Stimulated activated CD8-positive, alpha-beta memory T cell treated with anti-CD3 and anti-CD28 coated beads, Interleukin-7, amount 100 ng/mL, for 1 hour (primary cell): ENCODE results near the gene ITPR1.

Source experiments
- DNase-seq, 2 donors: peaks; one replicate each; pipeline ENCODE4 v3.0.0-alpha.2; 2020; ENCODE audit warnings: low read depth in 2 of 2

The ITPR1 gene

DNA sequence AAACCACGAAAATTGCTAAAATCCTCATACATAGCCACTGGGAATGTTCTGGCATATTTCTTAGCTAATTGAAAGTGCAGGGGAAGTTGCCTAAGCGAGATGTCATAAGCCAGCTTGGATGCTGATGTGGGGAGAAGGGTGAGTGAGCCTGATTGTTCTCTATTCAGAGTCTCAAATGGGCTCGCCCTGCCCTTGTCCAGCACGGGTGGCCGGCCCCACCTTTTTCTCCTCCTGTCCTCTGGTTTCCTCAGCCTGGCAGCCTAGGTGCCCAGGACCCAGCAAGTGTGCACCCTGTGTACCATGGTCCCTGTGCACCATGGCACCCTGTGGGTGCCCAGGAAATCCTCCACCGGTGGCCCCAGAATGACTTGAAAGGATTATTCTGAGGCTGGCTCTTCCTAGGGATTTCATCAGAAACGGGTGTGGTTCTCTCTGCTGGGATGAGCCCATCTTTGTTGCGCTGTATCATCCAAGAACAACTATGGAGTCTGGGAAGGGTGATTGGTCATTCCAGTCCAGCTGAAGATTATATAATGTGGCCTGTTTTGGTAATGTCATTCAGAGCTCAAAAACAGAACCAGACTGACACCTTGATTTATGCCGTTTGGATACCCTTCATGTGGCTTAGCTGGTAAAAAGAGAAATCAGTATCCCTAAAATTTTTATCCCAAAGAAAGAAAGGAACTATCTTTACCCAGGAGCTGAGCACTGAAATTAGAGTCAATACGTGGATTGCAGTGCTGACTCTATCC is 335.3 kb downstream of the ITPR1 start:
- DNase-seq = no peak

DNA sequence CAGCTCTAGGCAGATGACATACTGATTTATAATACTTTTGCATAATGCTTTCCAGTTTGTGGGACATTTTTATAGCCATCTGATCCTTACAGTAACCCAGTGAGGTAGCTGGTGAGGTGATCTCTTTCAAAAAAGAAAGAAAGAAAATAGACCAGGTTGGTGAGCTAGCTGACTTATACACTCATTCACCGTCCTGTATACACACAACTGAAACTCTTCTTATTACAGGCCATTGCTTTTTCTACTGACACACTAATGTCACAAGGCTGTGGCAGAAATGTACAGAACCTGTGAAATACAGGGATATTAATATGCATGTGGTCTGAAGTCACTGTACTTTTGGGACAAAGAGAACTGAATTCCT is 335.9 kb downstream of the ITPR1 start:
- no peak for DNase-seq

DNA sequence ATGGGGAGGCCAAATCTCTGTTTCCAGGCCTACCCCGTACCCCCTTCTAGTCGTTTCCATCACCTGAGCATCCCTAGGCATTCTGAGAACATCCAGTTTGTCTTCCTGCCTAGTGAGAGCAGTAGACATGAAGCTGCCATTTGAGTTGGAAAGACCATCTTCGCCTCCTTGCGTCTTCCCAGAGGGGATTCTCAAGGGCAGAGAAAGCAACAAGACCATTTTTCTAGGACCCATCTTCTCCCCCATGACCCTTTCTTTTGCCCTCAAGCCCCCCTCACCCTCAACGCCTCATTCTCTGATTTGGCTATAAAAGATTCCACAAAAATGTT is 337.4 kb downstream of the ITPR1 start:
- no peak for DNase-seq

DNA sequence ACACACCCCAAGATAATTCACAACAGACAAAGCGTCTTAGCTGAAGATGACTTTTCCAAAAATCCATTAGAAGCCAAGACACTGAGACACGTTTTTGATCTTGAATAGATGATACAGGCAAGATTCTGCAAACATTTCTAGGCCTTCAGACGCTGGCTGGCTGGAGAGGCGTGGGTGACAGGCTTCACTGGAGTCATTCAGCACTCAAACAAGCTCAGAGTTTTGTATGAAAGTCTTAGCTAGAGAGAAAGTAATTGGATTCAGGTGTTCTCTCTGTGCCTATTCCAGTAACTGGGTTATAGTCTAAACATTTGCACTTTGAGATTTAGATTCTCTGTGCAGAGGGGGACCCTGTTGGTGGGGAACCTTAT is 338.4 kb downstream of the ITPR1 start:
- no peak for DNase-seq

DNA sequence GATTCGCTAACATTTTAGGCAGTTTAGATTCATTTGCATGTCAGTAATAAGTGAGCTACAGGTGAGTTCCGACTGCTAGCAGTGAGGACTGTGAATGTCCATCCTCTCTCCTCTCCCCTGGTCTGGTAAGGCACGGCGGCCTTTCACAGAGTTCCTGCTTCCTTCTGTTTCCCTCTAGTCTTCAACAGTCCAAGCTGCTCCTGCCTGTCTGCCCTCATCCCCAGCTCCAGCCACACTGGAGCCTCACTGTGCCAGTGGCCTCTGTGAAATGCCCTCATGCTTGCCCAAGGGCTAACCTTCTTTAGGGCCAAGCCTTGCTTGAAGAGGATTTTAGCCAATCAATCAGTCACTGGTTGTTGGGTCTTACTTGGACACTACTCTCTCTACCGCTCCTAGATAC is 340.3 kb downstream of the ITPR1 start:
- DNase-seq = no peak

DNA sequence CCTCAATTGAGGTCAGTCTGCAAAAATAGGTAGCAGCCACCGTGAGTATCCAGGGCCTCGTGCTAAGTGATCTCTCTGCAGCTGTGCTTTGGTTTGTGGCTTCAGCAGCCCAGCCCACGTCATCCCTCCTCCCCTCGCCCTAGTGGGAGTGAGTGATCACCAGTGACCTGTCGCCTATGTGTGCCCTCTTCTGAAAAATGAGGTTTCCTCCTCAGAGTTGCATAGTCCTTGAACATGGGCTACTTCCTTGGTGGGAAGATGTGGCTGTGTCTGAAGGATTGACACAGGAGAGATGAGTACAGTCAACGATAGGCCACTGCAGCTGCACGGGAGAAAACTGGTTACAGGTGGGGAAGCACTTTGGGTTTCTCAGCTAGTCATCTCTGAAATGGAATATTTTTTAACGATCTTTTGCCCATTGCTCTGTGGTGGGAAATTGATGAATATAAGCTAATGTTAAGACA is 341.3 kb downstream of the ITPR1 start:
- peak; percentile 43 to 46 for DNase-seq

DNA sequence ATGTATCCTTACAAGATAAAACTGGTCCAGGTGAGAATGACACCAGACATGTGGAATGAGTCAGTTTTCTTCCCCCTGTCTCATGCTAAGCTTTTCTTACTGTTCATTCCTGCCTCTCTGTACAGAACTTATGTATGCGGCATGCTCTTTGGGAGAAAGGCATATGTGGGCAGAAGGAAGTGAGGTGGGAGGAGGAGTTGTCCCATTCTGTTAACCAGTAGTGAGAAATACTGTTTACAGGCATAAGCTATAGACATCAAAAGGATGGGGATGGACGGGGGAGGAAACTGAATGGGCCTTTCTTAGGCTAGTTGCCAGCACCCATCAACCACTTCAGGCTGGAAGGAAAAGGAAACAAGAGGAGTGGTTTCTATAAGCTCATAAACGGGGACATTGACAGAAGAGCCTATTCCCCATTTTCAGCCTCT is 342.5 kb downstream of the ITPR1 start:
- DNase-seq = no peak

DNA sequence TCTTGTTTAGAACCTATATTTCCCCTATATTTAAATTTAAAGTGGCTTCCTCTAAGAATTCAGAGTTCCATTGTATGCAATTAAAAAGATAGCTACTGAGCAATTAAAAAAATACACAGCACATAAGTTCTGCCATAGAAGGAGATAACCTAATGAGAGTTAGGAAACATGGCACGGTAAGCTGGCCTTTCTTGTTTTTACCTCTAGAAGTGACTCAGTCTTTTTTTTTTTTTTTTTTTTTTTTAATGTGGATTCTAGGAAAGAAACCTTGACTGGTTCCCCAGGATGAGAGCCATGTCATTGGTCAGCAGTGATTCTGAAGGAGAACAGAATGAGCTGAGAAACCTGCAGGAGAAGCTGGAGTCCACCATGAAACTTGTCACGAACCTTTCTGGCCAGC is 343.4 kb downstream of the ITPR1 start:
- DNase-seq = no peak

DNA sequence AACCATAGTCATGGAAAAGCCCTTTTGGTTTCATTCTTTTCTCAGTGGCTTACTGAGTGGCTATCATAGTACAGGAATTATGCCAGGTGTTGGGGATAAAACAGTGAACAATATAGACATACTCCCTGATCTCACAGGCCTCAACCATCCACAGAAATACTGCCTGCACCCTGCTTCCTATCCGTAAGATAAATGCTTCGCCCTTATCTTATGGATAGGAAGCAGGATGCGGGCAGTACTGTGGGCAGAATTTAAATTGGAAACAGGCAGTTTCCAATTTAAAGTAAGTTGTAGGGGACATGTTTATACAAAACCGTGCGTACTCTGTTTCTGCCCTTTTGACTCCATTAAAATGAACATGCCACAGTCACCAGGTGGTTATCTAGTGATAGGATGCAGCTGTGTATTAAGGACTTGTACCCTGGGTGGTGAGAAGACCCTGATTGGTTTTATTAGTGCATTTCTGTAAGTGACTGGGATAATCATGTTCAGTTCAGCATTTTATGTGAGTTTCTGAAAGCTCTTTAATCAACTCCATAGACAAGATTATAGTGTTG is 344.3 kb downstream of the ITPR1 start:
- no peak for DNase-seq

DNA sequence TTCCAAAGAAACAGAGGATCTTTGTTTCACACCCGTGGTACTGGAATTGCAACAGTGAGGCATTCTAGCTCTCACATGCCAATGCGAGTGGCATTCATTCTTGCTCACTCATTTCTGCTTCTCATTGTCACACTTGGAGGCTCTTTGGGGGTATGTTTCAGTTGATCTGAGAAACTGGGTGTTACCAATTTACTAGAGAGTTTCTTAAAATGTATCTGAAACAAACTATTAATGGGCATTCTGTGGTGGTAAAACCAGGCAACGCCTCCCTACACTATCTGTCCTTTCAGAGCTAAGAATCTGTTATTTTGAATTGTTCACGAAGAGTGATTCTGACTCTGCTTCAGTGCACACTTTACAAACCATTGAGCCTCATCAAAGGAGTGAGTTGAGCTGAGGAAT is 345.5 kb downstream of the ITPR1 start:
- DNase-seq = no peak

DNA sequence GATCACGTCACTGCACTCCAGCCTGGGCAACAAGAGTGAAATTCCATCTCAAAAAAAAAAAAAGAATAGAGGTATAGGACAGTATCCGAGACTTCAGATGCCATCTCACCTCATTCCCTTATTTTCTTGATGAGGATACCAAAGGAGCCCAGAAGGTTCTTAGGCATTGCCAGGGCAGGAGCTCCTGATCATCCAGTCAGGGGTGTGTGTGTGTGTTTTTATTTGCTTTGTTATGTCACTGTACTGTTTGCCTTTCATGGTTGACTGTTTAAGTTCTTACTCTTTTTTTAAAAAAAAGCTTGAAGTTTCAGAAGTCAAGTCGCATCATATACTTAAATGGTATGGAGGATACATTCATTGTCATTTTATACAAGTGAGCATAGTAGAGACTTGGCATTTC is 346.1 kb downstream of the ITPR1 start:
- no peak for DNase-seq

DNA sequence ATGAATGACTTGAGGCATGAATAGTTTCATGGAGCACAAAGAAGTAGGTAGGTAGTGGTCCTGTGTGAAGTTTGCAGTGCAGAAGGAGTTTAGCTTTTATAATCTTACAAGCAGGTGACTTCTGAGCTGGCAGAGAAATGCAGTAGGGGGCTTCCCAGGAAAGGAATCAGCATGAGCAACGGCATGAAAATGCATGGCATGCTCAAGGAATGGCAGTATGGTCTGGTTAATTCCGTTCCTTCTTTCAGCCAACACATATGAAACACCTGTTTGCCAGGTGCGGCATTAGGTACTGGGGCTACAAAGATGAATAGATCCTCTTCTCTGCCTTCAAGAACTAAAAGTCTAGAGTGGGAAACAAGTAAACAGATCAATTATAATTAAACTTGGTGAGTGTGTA is 348.1 kb downstream of the ITPR1 start:
- DNase-seq = no peak

DNA sequence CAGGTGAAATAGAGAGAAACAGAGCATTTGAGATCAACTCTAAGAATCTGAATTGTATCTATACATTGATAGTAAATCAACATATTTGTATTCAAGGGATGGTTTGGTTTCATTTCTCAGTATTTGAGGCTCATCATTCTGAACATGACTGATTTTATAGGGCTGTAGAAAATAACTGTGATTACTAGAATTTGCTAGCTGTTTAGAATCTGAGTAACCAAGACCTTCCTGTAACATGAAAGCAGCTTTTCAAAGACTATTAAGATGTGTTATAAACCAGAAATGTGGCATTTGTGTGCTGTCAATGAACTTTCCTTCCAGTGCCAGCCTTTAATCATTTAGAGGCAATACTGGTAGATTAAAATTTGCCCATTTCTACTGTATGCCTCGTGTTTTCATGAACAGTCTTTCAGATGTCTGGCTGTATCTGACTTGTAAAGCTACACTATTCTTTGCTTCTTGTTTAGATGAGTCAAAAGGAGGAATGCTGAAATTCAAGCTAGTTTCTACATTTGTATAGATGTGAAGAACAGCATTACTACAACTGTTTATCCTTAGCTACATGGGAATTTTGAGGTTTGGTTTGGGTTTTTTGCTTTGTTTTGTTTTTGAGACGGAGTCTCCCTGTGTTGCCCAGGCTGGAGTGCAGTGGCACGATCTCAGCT is 348.8 kb downstream of the ITPR1 start:
- DNase-seq = no peak

DNA sequence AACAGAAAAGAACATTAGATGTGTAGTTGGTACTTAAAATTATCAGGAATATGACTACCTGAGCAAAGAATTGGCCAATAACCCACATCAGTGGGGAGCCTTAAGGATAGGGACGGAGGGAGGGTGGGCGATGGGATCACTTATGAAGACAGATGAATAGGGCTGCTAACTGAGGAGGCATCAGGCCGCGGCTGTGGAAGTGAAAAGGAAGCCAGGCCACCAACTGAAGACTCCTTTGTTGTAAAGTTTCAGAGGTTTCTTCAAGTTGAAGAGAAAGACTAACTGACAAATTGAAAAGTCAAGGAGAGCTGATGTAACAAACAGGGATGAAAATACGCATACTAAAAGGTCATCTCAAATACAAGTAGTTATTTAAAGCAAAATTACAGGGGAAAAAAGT is 350.5 kb downstream of the ITPR1 start:
- no peak for DNase-seq

DNA sequence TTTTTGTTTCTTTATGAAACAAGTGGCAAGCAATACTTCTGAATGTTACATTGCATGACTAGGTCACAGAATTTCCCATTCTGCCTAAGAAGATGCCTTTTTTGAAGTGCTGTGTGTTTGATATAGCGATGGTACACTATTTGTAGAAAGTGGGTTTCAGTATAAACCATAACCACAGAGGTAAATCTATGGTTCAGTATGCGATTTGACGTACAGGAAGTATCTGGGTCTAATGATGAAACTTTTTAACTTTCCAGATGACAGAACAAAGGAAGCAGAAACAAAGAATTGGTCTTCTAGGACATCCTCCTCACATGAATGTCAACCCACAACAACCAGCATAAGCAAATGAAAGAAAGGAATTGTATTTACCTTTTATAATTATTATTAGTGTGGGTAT is 352.7 kb downstream of the ITPR1 start:
- no peak for DNase-seq

DNA sequence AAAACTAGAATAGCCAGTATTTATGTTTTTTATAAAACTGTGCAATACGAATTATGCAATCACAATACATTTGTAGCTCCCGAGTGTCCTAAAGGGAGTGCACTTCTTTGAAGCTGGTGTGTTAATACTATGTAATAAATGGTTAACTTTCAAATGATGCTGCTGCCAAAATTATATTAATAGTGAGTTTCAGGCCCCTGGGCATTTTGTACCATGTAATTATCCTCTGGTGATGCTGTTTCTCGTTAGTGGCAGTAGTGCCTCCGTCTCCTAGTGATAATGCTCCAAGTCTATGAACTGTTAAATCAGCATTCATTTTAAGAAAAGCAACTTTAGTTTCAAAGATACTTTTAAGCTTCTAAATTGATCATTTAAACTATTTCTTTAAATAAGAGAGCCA is 353.4 kb downstream of the ITPR1 start:
- no peak for DNase-seq

DNA sequence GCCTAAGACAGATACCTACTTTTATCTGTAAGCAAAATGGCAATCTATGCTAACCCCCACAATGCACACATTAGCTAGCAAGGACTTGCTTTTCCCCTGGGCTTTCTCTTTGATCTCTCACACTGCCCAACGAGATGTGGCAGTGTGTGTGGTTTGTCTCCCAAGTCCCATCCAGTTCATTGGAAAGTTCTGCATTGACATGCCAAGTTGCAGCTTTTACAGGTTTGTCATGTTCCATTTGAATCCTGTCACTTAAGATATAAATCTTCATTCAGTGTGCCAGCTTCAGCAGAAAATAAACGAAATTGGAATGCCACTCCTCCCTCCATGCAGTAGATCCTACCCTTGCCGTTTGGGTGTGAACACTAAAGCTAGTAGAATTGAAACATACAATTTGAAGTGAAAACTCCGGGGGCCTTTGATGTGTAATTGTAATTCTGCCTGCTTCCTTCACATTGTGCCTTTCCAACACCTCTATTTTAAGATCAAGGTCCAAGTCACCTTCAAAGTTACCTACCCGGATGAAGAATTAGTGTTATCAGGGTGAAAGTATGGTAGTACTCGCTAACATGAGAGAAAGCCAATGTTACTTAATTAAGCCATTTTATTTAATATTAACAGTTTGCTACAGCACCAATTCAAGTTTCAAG is 355.2 kb downstream of the ITPR1 start:
- DNase-seq = no peak

DNA sequence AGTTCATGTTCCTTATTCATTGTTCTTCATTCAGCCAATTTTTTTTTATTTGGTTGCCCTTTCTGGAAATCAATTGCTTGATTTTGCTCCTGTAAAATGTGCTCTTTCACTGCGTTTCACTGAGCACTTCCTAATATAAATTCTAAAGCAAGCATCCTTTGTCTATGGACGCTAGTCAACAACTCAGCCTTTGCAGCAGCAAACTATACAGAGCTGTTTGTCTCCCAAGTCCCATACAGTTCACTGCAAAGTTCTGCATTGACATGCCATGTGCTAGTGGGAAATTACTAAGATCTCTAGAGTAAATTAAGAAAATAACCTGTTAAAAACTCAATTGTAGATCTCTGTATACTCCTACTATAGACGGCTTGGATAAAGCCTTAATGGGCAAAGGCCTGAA is 356.0 kb downstream of the ITPR1 start:
- no peak for DNase-seq

DNA sequence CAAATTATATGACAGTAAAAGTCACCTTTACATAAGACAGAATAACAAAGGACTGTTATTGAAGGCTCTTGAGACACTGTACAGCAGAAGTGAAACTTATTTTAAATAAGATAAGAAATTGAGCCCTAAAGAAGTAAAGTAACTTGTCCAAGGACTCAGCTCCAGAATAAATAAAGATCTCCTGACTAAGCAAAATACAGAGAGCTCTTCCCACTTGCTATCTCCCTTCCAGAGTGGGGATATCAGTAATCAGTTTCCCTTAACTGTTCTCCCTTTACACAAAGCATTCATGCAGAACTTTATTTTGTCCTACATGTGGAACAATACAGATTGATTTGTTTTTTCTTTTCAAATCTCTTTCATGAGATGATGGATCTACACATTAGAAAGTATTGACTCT is 356.6 kb downstream of the ITPR1 start:
- DNase-seq = no peak

DNA sequence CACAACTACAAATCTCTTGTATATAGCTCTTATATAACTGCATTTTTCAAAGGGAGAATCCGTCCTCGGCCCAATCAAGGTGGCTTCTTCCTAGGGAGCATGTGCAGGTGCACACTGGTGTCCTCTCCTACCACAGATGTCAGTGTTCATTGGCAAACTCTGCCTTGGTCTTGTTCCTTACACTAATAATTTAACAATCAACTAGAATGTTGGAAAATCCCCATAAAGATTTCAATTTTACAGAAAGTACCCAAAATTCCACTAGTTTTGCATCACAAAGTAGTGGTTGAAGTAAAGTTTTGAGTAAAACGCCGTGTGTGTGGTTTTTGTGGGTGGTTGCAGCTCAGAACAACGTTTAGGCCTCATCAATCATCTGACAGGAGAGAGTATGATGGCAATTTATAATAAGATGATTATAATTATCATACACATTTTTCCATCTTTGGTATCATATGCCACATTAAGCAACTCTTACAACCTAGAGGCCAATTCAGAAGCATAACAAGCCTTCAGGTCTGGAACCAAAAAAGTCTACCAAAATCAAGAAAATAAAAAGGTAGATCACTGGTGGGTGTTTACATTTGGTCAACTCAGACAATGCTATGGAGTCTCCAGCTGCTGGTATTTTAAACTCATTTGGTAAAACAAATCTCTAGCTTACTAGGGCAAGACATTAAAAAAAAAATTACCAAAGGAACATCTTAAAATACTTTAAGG is 357.2 kb downstream of the ITPR1 start:
- DNase-seq = no peak

DNA sequence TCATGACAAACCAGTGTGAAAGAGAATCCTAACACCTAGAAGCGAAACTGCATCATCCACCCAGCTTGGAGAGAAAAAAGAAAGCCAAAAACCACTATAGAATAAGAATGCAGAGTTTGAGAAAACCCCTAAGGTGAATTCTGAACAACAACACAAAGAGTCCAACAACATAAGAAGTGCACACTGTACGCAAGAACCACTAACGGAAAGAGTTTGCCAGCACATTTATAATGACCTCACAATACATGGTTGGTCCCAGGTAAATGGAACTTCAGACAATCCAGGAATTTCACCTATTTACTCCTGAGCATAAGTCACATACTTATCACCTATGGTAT is 357.7 kb downstream of the ITPR1 start:
- DNase-seq = no peak
